GM19023 (cell line): ENCODE data around the gene MRI1.
A peak's percentile ranks its signal among the peaks of the same experiment; 100 is the strongest.
"Not testable (repeated sequence)": the region's sequence is repeated elsewhere in the genome, so short reads cannot be mapped to it uniquely, and the experiment has no call there.

ENCODE experiments used
- ATAC-seq: cut with Tn5 transposase; IDR thresholded peaks from one replicate; pipeline ENCODE4 v1.9.1; 2021; ENCODE audit warnings: mild to moderate bottlenecking, moderate library complexity; ENCODE audit not compliant: unreplicated experiment

Gene MRI1

GRCh38 chr19:13764101-13764807 is at the start of gene MRI1:
Gene MRI1 (plus strand): TSS chr19:13764522. CDS start chr19:13764589, 67 bp downstream.
- no peak for ATAC-seq

- ATAC-seq, result no peak
Measured at GRCh38 chr19:13717194-13717643, 47.1 kb upstream of the MRI1 start.

GRCh38 chr19:13718733-13719132 is 45.6 kb upstream of the MRI1 start:
- ATAC-seq, result no peak

- ATAC-seq, result no peak
Measured at GRCh38 chr19:13722146-13722545, 42.2 kb upstream of the MRI1 start.

- no peak for ATAC-seq
Measured at GRCh38 chr19:13723206-13723605, 41.1 kb upstream of the MRI1 start.

GRCh38 chr19:13726323-13726722 is 38.0 kb upstream of the MRI1 start:
- ATAC-seq, result no peak

GRCh38 chr19:13727798-13728197 is 36.5 kb upstream of the MRI1 start:
- no peak for ATAC-seq

- ATAC-seq, result no peak
Measured at GRCh38 chr19:13729859-13730258, 34.5 kb upstream of the MRI1 start.

- peak; percentile 96 for ATAC-seq
Measured at GRCh38 chr19:13731147-13731964, 33.0 kb upstream of the MRI1 start.

- no peak for ATAC-seq
Measured at GRCh38 chr19:13732337-13732736, 32.0 kb upstream of the MRI1 start.

- no peak for ATAC-seq
Measured at GRCh38 chr19:13734751-13735150, 29.6 kb upstream of the MRI1 start.

GRCh38 chr19:13738073-13738472 is 26.2 kb upstream of the MRI1 start:
- ATAC-seq, result no peak

- ATAC-seq, result no peak
Measured at GRCh38 chr19:13741893-13742292, 22.4 kb upstream of the MRI1 start.

GRCh38 chr19:13742756-13743155 is 21.6 kb upstream of the MRI1 start:
- no peak for ATAC-seq

GRCh38 chr19:13744174-13744573 is 20.1 kb upstream of the MRI1 start:
- ATAC-seq, result no peak

- ATAC-seq, result no peak
Measured at GRCh38 chr19:13747098-13747453, 17.2 kb upstream of the MRI1 start.

GRCh38 chr19:13748169-13748828 is 16.0 kb upstream of the MRI1 start:
- ATAC-seq, result no peak

- no peak for ATAC-seq
Measured at GRCh38 chr19:13751436-13751835, 12.9 kb upstream of the MRI1 start.

GRCh38 chr19:13753622-13754021 is 10.7 kb upstream of the MRI1 start:
- not testable (repeated sequence) for ATAC-seq

GRCh38 chr19:13756210-13756609 is 8.1 kb upstream of the MRI1 start:
- no peak for ATAC-seq
